IMR-90 (cell line): ENCODE measurements around the gene NKX2-1.

ENCODE experiments used
- CTCF ChIP-seq: conservative IDR thresholded peaks from 2 replicates; pipeline ENCODE4 v1.5.1; 2012; ENCODE audit warnings: mild to moderate bottlenecking, low read depth, low read length, improper control_type of control experiment
- RAD21 ChIP-seq: IDR thresholded peaks from 2 replicates; pipeline ENCODE4 v1.6.1; 2012; ENCODE audit warnings: low read length, improper control_type of control experiment
- RCOR1 ChIP-seq: IDR thresholded peaks from 2 replicates; pipeline ENCODE4 v1.6.1; 2012; ENCODE audit warnings: mild to moderate bottlenecking, low read length, improper control_type of control experiment; ENCODE audit not compliant: insufficient replicate concordance
- SMC3 ChIP-seq: fragments of 150-350 bp; IDR thresholded peaks from 2 replicates; pipeline ENCODE4 v1.6.1; 2016; ENCODE audit warnings: low read depth, mild to moderate bottlenecking, antibody characterized with exemption, low read length, moderate library complexity

- TF ChIP-seq RCOR1 (no peak), CTCF (no peak), SMC3 (no peak), RAD21 (no peak)
Measured at GRCh38 chr14:36522972-36523715, 3.1 kb upstream of the NKX2-1 start.
